ENCODE measurements around the gene SLC33A1. TPM values are rescaled to one million over a fixed set of nuclear protein-coding genes. Genes with fewer than 3 reads are reported as not detected.

SLC33A1 gene
- total RNA-seq, 1 experiment from 2014 or later, result 24.9 TPM

- TF ChIP-seq TEAD4 (CRISPR knock-in tag; IDR thresholded peaks at IDR 0.05) (peak; percentile 53; the same call in 1 of the 2 replicates), TCF7 (CRISPR knock-in tag; IDR thresholded peaks at IDR 0.05; ENCODE audit: low read depth) (no peak), E2F5 (CRISPR knock-in tag; IDR thresholded peaks at IDR 0.05) (0 out of 2 replicates have a peak, but pooled peaks have one; percentile 77), AFF4 (CRISPR knock-in tag; IDR thresholded peaks at IDR 0.05; ENCODE audit: borderline replicate concordance) (no peak), CREB1 (CRISPR knock-in tag; IDR thresholded peaks at IDR 0.05) (no peak), FOXP1 (CRISPR knock-in tag; IDR thresholded peaks at IDR 0.05; ENCODE audit: borderline replicate concordance) (peak; percentile 10; the same call in 1 of the 2 replicates), ZNF317 (CRISPR knock-in tag; IDR thresholded peaks at IDR 0.05; ENCODE audit: borderline replicate concordance, low read depth) (no peak), GABPB1 (CRISPR knock-in tag; IDR thresholded peaks at IDR 0.05) (0 out of 2 replicates have a peak, but pooled peaks have one; percentile 16), ETV6 (CRISPR knock-in tag; IDR thresholded peaks at IDR 0.05) (0 out of 2 replicates have a peak, but pooled peaks have one; percentile 50), ZBTB21 (CRISPR knock-in tag; IDR thresholded peaks at IDR 0.05; ENCODE audit: borderline replicate concordance) (0 out of 2 replicates have a peak, but pooled peaks have one; percentile 3), USF1 (CRISPR knock-in tag; IDR thresholded peaks at IDR 0.05) (0 out of 2 replicates have a peak, but pooled peaks have one; percentile 24), HMGXB4 (CRISPR knock-in tag; IDR thresholded peaks at IDR 0.05) (peak; percentile 95), SP1 (CRISPR knock-in tag; conservative IDR thresholded peaks at IDR 0.05) (peak; percentile 87), KAT7 (CRISPR knock-in tag; IDR thresholded peaks at IDR 0.05; ENCODE audit: borderline replicate concordance) (0 out of 2 replicates have a peak, but pooled peaks have one; percentile 47), ZMAT4 (CRISPR knock-in tag; IDR thresholded peaks at IDR 0.05) (no peak), TEAD1 (CRISPR knock-in tag; IDR thresholded peaks at IDR 0.05) (peak; percentile 60), MLX (CRISPR knock-in tag; IDR thresholded peaks at IDR 0.05) (0 out of 2 replicates have a peak, but pooled peaks have one; percentile 43), ATF2 (CRISPR knock-in tag; IDR thresholded peaks at IDR 0.05; ENCODE audit: borderline replicate concordance, low read depth) (no peak), CREM (CRISPR knock-in tag; IDR thresholded peaks at IDR 0.05) (peak; percentile 57; the same call in 1 of the 2 replicates), ESRRA (CRISPR knock-in tag; IDR thresholded peaks at IDR 0.05; ENCODE audit: borderline replicate concordance) (0 out of 2 replicates have a peak, but pooled peaks have one; percentile 36), RELA (CRISPR knock-in tag; IDR thresholded peaks at IDR 0.05; ENCODE audit: borderline replicate concordance) (peak; percentile 10; the same call in 1 of the 2 replicates), NFE2L1 (CRISPR knock-in tag; IDR thresholded peaks at IDR 0.05) (peak; percentile 19; the same call in 1 of the 2 replicates), AR (CRISPR knock-in tag; IDR thresholded peaks at IDR 0.05) (no peak), MAX (CRISPR knock-in tag; IDR thresholded peaks at IDR 0.05) (peak; percentile 64)
Observed at GRCh38 chr3:155870133-155870944, 16.1 kb upstream of the SLC33A1 start, which contains the start of gene GMPS (continued).

Measured in WTC11 (cell line).